SJCRH30 (cell line): ENCODE measurements around the gene ACER2. TPM values are rescaled to one million over a fixed set of nuclear protein-coding genes. Genes with fewer than 3 reads are reported as not detected.
A peak's percentile ranks its signal among the peaks of the same experiment; 100 is the strongest.

Experiments used
- DNase-seq, 2 experiments: peaks; one replicate each; pipeline ENCODE4 v3.0.0-alpha.2; 2015 to 2020
- H3K27ac ChIP-seq: fragments of 250-450 bp; sonication (Bioruptor Pico); 2 replicates; pipeline ENCODE4 v1.5.1; 2020; ENCODE audit warnings: mild to moderate bottlenecking, moderate library complexity
- H3K27me3 ChIP-seq: fragments of 250-450 bp; sonication (Bioruptor Pico); 2 replicates; pipeline ENCODE4 v1.5.1; 2020; ENCODE audit warnings: mild to moderate bottlenecking, moderate library complexity
- H3K36me3 ChIP-seq: fragments of 250-450 bp; sonication (Bioruptor Pico); 2 replicates; pipeline ENCODE4 v1.5.1; 2020; ENCODE audit warnings: mild to moderate bottlenecking, moderate library complexity
- H3K4me1 ChIP-seq: fragments of 250-450 bp; sonication (Bioruptor Pico); 2 replicates; pipeline ENCODE4 v1.5.1; 2020; ENCODE audit warnings: mild to moderate bottlenecking, moderate library complexity
- H3K4me3 ChIP-seq: fragments of 250-450 bp; sonication (Bioruptor Pico); 2 replicates; pipeline ENCODE4 v1.5.1; 2020; ENCODE audit warnings: mild to moderate bottlenecking, moderate library complexity
- H3K9me3 ChIP-seq: fragments of 250-450 bp; sonication (Bioruptor Pico); replicated peaks from 2 replicates; pipeline ENCODE4 v1.5.1; 2020; ENCODE audit warnings: mild to moderate bottlenecking, moderate library complexity
- total RNA-seq: library from RNA; depleted of rRNA; stranded (reverse); fragments of >200 nt; shearing (Covaris generic); gene quantifications from 2 replicates; pipeline ENCODE4 v1.2.3, GENCODE V29; 2014

Gene ACER2
- total RNA-seq, 1 experiment from 2014 or later, result 0.43 TPM

DNA sequence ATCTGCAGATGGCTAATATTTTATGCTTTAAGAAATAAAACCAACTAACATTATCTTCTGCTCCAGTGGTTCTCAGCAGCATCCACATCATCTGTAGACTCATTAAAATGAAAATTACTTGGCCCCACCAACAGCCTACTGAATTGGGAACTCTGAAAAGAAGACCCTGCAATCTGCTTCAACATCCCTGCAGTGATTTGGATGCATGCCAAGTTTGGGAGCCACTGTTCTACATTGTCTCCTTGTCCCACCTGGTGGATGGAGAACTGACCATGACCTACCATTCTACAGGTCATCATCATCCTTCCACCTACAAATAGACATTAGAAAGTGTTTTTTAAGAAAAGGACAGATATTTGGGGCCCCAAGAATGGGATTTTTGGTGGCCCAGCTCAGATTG lies 71.1 kb downstream of the ACER2 start:
- Histone ChIP-seq H3K36me3 (no peaks in the 10 kb centered on the region), H3K4me3 (no peak overlapping the region), H3K9me3 (no peaks in the 10 kb centered on the region), H3K27me3 (no peaks in the 10 kb centered on the region), H3K4me1 (0 out of 2 replicates have a peak, but pooled peaks cover 5% of the 10 kb centered on the region), H3K27ac (no peak overlapping the region)
- no peak for DNase-seq

DNA sequence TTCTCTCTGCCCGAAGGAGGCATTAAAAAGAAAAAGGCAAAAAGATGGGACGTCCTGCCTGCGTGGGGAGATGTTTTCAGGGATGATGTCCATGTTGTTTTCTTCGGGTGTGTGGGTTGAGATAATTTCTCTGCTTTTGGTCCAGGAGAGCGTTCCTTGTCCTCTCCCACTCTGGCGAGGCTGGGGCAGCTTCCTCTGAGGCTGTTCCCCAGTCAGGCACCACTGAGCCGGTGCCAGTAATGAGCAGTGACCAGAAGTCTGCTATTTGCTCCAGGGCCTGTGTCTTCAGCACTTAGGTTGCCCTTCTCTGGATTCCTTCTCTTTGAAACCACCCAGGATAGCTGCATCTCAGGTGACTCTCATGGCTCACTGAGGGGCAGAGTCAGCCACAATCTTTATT lies 71.5 kb downstream of the ACER2 start:
- H3K27ac ChIP-seq, result no peak overlapping the region
- 0 out of 2 replicates have a peak, but pooled peaks cover 8% of the 10 kb centered on the region for H3K4me1 ChIP-seq
- no peaks in the 10 kb centered on the region for H3K36me3 ChIP-seq
- no peaks in the 10 kb centered on the region for H3K9me3 ChIP-seq
- DNase-seq, result no peak
- H3K4me3 ChIP-seq, result no peak overlapping the region
- H3K27me3 ChIP-seq, result no peaks in the 10 kb centered on the region

DNA sequence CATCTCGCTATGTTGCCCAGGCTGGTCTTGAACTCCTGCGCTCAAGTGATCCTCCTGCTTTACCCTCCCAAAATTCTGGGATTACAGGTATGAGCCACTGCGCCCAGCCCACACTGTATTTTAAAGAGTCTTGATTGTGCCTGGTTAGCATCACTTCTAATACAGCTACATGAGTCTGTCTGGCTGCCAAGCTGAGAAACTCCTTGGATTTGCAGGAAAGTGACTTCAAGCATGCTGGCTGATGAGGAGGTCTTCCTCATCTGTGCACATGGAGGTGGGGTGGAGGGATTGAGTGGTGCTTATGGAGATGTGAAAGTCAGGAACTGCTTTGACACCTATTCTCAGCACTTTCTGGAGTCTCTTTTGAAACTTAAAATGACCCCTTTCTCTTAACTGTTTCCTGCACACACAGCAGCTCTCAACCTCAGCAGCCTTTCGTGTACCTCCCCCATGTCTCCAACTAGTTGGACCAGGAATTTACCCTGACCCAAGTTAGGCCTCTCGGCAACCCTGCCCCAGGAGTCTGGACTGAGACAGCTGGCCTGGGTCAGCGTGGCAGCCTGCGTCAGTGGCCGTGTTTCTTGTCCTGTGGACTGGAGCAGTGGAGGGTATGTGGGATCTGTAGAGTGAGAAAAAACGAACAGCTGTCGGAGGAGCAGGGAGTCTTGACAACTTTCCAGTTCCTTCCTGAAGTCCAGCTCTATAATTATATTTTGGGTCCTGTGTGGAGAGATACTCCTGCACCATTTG lies 72.5 kb downstream of the ACER2 start:
- H3K9me3 ChIP-seq, result no peaks in the 10 kb centered on the region
- 0 out of 2 replicates have a peak, but pooled peaks cover 8% of the 10 kb centered on the region for H3K4me1 ChIP-seq
- peak overlapping the region; percentile 12; the same call in 1 of the 2 replicates for H3K4me3 ChIP-seq
- peak overlapping the region; percentile 21 for H3K27ac ChIP-seq
- peak; percentile 26 to 59 for DNase-seq
- H3K36me3 ChIP-seq, result no peaks in the 10 kb centered on the region
- H3K27me3 ChIP-seq, result no peaks in the 10 kb centered on the region

DNA sequence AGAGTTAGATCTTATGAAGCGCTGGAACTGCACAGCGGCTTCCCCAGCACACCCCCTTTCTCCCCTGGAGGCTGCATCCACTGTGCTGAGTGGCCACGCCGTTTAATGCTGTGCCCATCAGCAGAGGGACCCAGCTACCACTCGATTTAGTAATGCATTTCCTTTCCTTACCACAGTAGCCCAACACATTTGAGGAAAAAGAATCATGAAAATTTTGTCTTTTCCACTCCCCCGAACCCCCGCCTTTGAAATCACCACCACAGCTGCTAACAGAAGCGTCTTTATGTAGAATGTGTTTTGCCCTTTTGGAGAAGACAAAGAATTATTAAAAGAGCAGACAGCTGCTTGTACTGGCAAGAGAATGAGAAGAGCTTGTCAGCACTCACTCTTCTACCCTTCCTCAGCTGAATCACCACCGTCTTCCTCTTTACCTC lies 73.2 kb downstream of the ACER2 start:
- no peaks in the 10 kb centered on the region for H3K9me3 ChIP-seq
- H3K36me3 ChIP-seq, result no peaks in the 10 kb centered on the region
- peak overlapping the region; percentile 21 for H3K27ac ChIP-seq
- H3K27me3 ChIP-seq, result no peaks in the 10 kb centered on the region
- peak overlapping the region; percentile 12; the same call in 1 of the 2 replicates for H3K4me3 ChIP-seq
- peak; percentile 23 to 51 for DNase-seq
- H3K4me1 ChIP-seq, result 0 out of 2 replicates have a peak, but pooled peaks cover 8% of the 10 kb centered on the region

DNA sequence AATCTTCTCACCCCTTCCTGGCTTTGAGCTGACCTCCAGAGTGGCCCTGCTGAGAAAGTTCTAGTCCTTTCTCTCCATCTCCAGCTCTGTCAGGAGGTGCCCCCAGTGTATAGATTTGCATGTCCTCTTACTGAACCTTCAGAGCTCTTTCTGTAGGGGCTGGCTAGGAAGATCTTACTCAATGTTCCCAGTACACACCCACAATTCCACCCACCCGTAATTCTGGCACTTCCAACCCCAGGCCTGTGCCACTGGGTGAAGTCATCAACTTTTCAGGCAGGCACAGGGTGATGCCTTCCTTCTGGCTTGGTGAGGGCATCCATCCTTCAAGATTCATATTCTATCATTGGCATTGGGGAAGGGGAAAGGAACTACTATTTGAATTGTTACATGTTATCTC lies 75.9 kb downstream of the ACER2 start:
- no peak for DNase-seq
- no peaks in the 10 kb centered on the region for H3K36me3 ChIP-seq
- H3K9me3 ChIP-seq, result no peaks in the 10 kb centered on the region
- no peak overlapping the region for H3K4me3 ChIP-seq
- H3K4me1 ChIP-seq, result 0 out of 2 replicates have a peak, but pooled peaks cover 8% of the 10 kb centered on the region
- no peak overlapping the region for H3K27ac ChIP-seq
- H3K27me3 ChIP-seq, result no peaks in the 10 kb centered on the region

DNA sequence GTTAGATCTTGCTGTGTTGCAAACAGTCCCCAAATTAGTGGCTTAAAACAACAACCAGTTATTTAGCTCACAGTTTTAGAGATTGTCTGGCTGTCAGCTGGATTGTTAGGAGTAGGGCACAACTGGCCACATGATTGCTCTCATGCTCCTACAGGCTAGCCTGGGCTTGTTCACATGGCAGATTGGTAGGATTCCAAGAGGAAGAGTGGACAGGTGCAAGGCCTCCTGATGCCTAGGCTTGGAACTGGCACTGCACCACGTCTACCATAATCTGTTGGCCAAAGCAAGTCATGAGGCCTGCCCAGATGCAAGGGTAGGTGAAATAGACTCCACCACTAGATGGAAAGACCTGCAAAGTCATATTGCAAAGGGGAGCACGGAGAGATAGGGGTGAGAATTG lies 76.4 kb downstream of the ACER2 start:
- no peak overlapping the region for H3K27ac ChIP-seq
- no peaks in the 10 kb centered on the region for H3K27me3 ChIP-seq

DNA sequence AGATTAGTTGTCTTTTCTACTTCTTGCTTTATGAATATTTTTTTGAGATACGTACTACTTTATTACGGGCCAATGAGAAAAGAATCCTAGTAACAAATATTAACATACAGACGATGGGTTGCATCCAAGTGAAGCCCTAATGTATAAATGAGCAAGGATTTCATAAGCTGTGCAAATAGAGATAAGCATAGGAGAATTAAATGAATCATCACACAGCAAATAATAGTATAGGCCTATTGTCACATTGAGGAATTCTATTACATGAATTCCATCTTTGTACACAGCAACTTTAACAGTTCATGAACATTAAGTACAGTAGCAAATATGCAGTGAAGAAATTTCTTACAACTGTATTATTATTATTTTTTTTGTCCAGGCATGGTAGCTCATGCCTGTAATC lies 78.0 kb downstream of the ACER2 start:
- no peak for DNase-seq
- H3K9me3 ChIP-seq, result no peaks in the 10 kb centered on the region
- no peak overlapping the region for H3K4me3 ChIP-seq
- H3K27me3 ChIP-seq, result no peaks in the 10 kb centered on the region
- H3K27ac ChIP-seq, result no peak overlapping the region
- no peaks in the 10 kb centered on the region for H3K36me3 ChIP-seq
- 0 out of 2 replicates have a peak, but pooled peaks cover 8% of the 10 kb centered on the region for H3K4me1 ChIP-seq

More for the DNA sequence above, 76.4 kb downstream of the ACER2 start:
- H3K9me3 ChIP-seq, result no peaks in the 10 kb centered on the region
- peak in 1 of 2 experiments; percentile 41 for DNase-seq
- H3K36me3 ChIP-seq, result no peaks in the 10 kb centered on the region
- H3K4me1 ChIP-seq, result 0 out of 2 replicates have a peak, but pooled peaks cover 8% of the 10 kb centered on the region
- no peak overlapping the region for H3K4me3 ChIP-seq

DNA sequence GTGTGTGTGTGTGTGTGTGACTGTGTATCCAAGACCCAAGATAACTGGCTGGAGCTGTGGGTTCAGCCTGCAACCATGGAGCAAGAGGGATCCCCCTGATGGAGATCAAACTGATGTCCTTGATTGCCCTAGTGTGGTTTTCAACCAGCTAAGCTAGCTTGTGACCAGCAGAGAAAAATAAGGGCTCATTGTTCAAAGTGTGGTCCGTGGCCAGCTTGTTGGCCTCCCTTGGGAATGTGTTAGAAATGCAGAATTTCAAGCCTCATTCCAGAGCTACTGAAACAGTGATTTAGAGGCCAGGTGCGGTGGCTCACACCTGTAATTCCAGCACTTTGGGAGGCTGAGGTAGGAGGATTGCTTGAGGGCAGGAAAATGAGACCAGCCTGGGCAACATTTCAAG lies 79.9 kb downstream of the ACER2 start:
- Histone ChIP-seq H3K4me1 (peaks cover 9% of the 10 kb centered on the region; the same call in 1 of the 2 replicates), H3K36me3 (no peaks in the 10 kb centered on the region), H3K27ac (no peak overlapping the region), H3K27me3 (no peaks in the 10 kb centered on the region), H3K4me3 (no peak overlapping the region), H3K9me3 (no peaks in the 10 kb centered on the region)
- DNase-seq, result peak; percentile 19 to 58

DNA sequence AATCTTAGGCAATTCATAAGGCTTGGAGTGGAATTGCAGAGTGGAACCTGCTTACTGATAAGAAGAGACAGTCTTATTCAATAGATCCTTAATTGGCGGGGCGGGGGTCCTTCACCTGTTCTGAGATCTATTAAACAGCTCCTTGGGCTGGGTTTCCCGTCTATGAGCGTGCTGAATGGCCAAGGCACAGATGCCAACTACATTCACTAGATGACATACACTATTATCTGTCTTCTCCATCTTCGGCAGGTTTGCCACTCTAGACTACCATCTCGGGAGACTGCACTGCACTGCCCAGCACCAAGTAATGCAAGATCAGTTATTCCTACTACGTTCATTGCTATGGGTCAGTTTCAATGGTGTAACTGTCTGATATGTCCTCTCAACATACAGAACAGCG lies 81.5 kb downstream of the ACER2 start:
- H3K27me3 ChIP-seq, result no peaks in the 10 kb centered on the region
- H3K27ac ChIP-seq, result no peak overlapping the region
- no peaks in the 10 kb centered on the region for H3K9me3 ChIP-seq
- H3K36me3 ChIP-seq, result no peaks in the 10 kb centered on the region
- H3K4me3 ChIP-seq, result no peak overlapping the region
- peaks cover 5% of the 10 kb centered on the region; the same call in 1 of the 2 replicates for H3K4me1 ChIP-seq
- no peak for DNase-seq

DNA sequence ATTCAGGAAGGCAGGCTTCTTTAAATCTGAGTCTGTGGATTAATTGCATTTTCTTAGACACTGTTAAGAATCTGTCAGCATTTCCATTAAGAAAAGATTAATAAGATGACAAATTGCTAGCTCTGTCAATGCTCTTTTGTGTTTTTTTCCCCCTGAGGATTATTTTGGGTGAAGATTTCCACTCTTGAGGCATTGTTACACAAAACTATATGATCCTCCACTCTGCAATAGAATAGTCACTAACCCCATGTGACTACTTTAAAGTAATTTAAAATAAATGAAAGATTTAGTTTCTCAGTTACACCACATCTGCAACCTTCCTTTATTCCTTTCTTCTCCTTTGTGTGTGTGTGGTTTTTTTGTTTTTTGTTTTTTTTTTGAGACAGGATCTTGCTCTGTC lies 82.0 kb downstream of the ACER2 start:
- DNase-seq, result no peak
- peaks cover 5% of the 10 kb centered on the region; the same call in 1 of the 2 replicates for H3K4me1 ChIP-seq
- H3K27me3 ChIP-seq, result no peaks in the 10 kb centered on the region
- H3K36me3 ChIP-seq, result no peaks in the 10 kb centered on the region
- no peak overlapping the region for H3K4me3 ChIP-seq
- no peaks in the 10 kb centered on the region for H3K9me3 ChIP-seq
- no peak overlapping the region for H3K27ac ChIP-seq

DNA sequence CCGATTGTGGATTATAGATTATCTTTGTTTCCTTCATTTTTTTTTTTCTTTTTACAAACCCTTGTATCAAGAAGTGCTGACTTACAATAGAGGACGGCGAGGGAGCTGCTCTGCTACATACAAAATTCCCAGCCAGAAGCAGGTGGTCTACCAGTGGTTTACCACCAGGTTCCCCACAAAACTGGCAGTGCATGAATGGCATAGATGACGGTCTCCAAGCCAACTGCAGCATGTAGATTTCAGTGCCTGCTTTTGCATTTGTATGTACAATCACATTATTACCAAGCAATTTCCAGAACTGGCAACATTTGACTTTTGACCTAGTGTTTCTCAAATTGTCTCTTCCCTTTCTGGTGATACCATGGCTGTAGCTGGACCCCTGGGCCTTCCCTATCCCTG lies 84.0 kb downstream of the ACER2 start:
- no peaks in the 10 kb centered on the region for H3K27me3 ChIP-seq
- H3K4me3 ChIP-seq, result no peak overlapping the region
- H3K4me1 ChIP-seq, result peaks cover 5% of the 10 kb centered on the region; the same call in 1 of the 2 replicates
- H3K36me3 ChIP-seq, result no peaks in the 10 kb centered on the region
- DNase-seq, result no peak
- H3K9me3 ChIP-seq, result no peaks in the 10 kb centered on the region
- H3K27ac ChIP-seq, result no peak overlapping the region

DNA sequence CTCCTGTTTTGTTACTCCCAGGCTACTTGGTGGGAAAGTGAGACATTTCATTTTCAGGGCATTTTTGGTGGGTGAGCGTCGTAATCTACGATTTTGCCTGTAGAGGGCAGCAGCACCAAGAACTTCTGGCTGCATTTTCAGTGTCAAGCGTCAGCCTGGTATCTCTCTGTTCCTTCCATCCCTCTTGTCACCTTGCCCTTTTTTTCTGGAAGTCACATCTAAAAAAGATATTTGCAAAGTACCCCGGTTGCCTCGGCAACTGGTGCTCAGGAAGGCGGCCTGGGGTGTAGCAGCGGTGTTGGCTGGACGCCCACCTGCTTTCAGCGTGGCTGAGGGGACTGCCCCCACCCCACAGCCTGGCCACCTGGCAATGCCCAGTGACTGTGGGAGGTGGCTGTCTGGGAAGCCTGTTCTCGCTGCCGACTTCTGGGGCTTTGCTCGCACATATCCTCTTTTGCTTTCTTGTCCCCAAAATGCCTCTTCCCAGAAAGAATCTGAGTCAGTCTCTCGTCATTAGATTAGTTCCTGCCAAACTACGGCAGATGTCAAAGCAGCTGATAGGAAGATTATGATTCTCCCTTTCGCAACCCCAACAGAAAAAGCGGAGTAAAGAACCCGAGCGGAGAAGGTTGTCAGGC lies 84.5 kb downstream of the ACER2 start:
- no peaks in the 10 kb centered on the region for H3K27me3 ChIP-seq
- peak; percentile 12 to 69 for DNase-seq
- no peak overlapping the region for H3K27ac ChIP-seq
- H3K9me3 ChIP-seq, result no peaks in the 10 kb centered on the region
- peaks cover 5% of the 10 kb centered on the region; the same call in 1 of the 2 replicates for H3K4me1 ChIP-seq
- no peaks in the 10 kb centered on the region for H3K36me3 ChIP-seq
- H3K4me3 ChIP-seq, result no peak overlapping the region

DNA sequence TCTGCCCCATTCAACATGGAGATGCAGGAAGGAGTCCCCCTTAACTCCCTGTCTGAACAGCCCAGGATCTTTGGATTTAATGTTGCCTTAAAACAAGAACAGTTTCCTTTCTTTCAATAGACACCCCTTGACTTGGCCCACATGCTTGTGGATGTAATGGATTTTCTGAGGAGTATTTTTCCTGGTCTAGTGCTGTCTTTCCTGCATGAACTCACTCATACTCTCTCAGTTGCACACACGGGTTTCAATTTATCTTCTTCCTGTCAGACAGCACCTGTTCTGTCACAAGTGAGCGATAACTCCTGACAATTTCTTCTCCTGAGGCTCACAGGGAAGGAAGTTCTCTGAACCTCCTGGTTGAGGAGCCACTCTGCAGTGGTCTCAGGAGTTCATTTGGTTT lies 85.1 kb downstream of the ACER2 start:
- H3K27ac ChIP-seq, result no peak overlapping the region
- DNase-seq, result no peak
- H3K27me3 ChIP-seq, result no peaks in the 10 kb centered on the region
- no peaks in the 10 kb centered on the region for H3K9me3 ChIP-seq
- no peaks in the 10 kb centered on the region for H3K36me3 ChIP-seq
- peaks cover 5% of the 10 kb centered on the region; the same call in 1 of the 2 replicates for H3K4me1 ChIP-seq
- no peak overlapping the region for H3K4me3 ChIP-seq

DNA sequence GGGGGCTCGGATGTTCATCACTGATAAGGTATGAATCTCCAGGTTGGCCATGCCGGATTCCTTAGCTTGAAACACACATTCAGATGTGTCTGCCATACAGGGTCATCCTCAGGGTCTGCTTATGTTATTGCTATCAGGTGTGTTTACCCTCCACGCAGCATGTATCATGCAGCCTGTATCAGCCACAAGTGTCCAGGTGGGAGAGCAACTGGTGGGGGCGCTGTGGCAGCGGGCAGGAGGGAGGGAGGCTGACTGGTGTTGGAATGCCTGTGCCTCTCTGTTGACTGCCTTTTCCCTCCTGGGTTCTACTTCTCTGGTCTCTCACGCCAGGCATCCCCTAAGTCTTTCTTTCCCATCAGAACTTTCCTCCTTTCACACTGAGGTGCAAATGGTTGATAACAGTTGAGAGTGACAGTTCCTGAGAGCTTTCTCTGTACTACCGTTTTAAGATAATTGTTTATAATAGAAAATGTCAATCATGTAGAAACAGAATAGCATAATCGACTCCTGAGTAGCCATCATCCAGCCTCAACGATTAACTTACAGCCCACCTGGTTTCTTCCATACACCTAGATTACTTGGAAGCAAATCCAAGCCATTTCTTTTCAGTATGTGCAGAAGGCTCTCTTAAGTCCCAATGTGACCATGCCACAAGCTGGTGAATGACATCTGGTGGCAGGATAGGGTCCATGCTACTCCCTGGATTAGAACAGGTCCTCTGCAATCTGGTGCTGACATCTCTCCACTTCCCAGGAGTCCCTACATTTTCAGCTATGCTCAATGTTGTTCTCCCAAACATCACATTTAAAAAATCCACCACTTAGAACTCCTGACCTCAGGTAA lies 86.6 kb downstream of the ACER2 start:
- H3K27ac ChIP-seq, result no peak overlapping the region
- H3K36me3 ChIP-seq, result no peaks in the 10 kb centered on the region
- H3K4me1 ChIP-seq, result peaks cover 5% of the 10 kb centered on the region; the same call in 1 of the 2 replicates
- H3K4me3 ChIP-seq, result no peak overlapping the region
- no peaks in the 10 kb centered on the region for H3K9me3 ChIP-seq
- no peaks in the 10 kb centered on the region for H3K27me3 ChIP-seq
- DNase-seq, result no peak
